Left lung (tissue), 10 donors: Measurements from ENCODE around the gene SLC38A9. TPM values are rescaled to one million over a fixed set of nuclear protein-coding genes. Genes with fewer than 3 reads are reported as not detected.

Experiments
- ATAC-seq: fragments of 200-7000 bp; cut with Tn5 transposase; one replicate; pipeline ENCODE4 v1.9.1; 2020; ENCODE audit warnings: moderate library complexity
- DNase-seq, 4 donors: peaks; one replicate each; pipeline ENCODE4 v3.0.0-alpha.2; 2013 to 2020
- H3K27ac ChIP-seq, 2 donors: fragments of 200-600 bp; sonication (generic) in 1 of 2; one replicate each; pipeline versions ENCODE4 v1.5.0 to v1.8.0; 2020 to 2021
- H3K27me3 ChIP-seq, 2 donors: fragments of 200-600 bp; sonication (generic) in 1 of 2; one replicate each; pipeline versions ENCODE4 v1.5.0 to v1.8.0; 2020 to 2021
- H3K36me3 ChIP-seq, 2 donors: fragments of 200-600 bp; sonication (generic) in 1 of 2; one replicate each; pipeline versions ENCODE4 v1.5.0 to v1.8.0; 2020 to 2021
- H3K4me1 ChIP-seq, 2 donors: fragments of 200-600 bp; one replicate each; pipeline ENCODE4 v1.8.0; 2021
- H3K4me3 ChIP-seq, 2 donors: fragments of 200-600 bp; sonication (generic) in 1 of 2; one replicate each; pipeline versions ENCODE4 v1.5.0 to v1.8.0; 2020 to 2021; ENCODE audit warnings: mild to moderate bottlenecking in 1 of 2
- H3K9me3 ChIP-seq, 2 donors: fragments of 200-600 bp; sonication (generic) in 1 of 2; one replicate each; pipeline versions ENCODE4 v1.5.0 to v1.8.0; 2020 to 2021
- intact Hi-C, 2 donors: fragments of 100-400 bp; cut with DNase I; formaldehyde crosslinking; loops; one replicate each; pipeline versions ENCODE4 v1.11.2 to v1.14.2; 2022
- polyA plus RNA-seq, 6 donors: library from polyadenylated mRNA; unstranded; fragments of 120-200 nt; gene quantifications; one replicate each; pipeline ENCODE4 v1.2.1, GENCODE V29; 2013; ENCODE audit not compliant: insufficient read length in 6 of 6
- total RNA-seq, 2 donors: library from RNA; stranded (reverse); fragmentation: NEBNext Ultra II Directional; extraction: Animal tissue kit (Norgen Biotek cat#: 25700); gene quantifications; one replicate each; pipeline ENCODE4 v1.2.1, GENCODE V29; 2021
- TF ChIP-seq, protein P1 (sequence below), 2 donors: fragments of 200-600 bp; sonication (generic) in 1 of 2; IDR thresholded peaks; one replicate each; pipeline versions ENCODE4 v1.5.0 to v1.8.0; 2021; ENCODE audit warnings: antibody characterized with exemption in 2 of 2
- donor health status: DM: no; HTN: yes; CAD: no.
- donor health status: DM: no; HTN: no; CAD: no.

Gene SLC38A9
- total and polyA plus RNA-seq, 8 donors, result 21.4 to 34.7 (median 30.2) TPM

GRCh38 chr5:55592388-55593114 is 119.6 kb downstream of the SLC38A9 start:
- no peaks in the 10 kb centered on the region for H3K27me3 ChIP-seq

GRCh38 chr5:55591686-55592085 is 120.4 kb downstream of the SLC38A9 start:
- intact Hi-C loops, result no loop called here
- no peaks in the 10 kb centered on the region for H3K36me3 ChIP-seq
- no peak for DNase-seq
- peaks cover 0 to 3% of the 10 kb centered on the region in 2 donors for H3K9me3 ChIP-seq
- TF ChIP-seq, protein P1, sequence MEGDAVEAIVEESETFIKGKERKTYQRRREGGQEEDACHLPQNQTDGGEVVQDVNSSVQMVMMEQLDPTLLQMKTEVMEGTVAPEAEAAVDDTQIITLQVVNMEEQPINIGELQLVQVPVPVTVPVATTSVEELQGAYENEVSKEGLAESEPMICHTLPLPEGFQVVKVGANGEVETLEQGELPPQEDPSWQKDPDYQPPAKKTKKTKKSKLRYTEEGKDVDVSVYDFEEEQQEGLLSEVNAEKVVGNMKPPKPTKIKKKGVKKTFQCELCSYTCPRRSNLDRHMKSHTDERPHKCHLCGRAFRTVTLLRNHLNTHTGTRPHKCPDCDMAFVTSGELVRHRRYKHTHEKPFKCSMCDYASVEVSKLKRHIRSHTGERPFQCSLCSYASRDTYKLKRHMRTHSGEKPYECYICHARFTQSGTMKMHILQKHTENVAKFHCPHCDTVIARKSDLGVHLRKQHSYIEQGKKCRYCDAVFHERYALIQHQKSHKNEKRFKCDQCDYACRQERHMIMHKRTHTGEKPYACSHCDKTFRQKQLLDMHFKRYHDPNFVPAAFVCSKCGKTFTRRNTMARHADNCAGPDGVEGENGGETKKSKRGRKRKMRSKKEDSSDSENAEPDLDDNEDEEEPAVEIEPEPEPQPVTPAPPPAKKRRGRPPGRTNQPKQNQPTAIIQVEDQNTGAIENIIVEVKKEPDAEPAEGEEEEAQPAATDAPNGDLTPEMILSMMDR (IDR thresholded peaks at IDR 0.05), result no peak
- H3K27ac ChIP-seq, result no peak overlapping the region
- ATAC-seq, result no peak
- peaks cover under 1 to 2% of the 10 kb centered on the region in 2 donors for H3K4me1 ChIP-seq
- no peak overlapping the region for H3K4me3 ChIP-seq
- H3K27me3 ChIP-seq, result no peaks in the 10 kb centered on the region

More at GRCh38 chr5:55592388-55593114, 119.6 kb downstream of the SLC38A9 start:
- peaks cover 6 to 8% of the 10 kb centered on the region in 2 donors for H3K4me1 ChIP-seq
- ATAC-seq, result no peak
- no peak overlapping the region for H3K4me3 ChIP-seq
- H3K27ac ChIP-seq, result no peak overlapping the region
- intact Hi-C loops, result no loop called here
- DNase-seq, result no peak
- H3K36me3 ChIP-seq, result no peaks in the 10 kb centered on the region
- peaks cover 0 to 3% of the 10 kb centered on the region in 2 donors for H3K9me3 ChIP-seq
- TF ChIP-seq, protein P1 (IDR thresholded peaks at IDR 0.05), result no peak

DNA sequence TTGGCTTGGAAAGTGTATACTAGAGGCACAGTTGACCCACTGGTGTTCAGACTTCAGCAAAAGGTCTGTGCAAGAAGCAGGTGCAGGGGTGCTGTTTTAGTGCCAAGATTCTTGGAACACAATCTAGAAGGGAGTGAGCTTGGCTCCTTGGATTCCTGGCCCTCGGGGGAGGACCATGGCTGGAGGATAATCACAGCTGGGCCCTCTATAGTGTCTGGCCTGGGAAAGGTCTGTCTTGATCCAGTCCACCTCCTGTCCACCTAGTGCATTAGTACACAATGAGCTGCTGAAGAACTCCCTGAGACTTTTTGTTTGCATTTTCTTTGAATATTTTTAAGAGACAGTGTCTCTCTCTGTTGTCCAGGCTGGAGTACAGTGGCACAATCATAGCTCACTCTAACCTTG is 126.9 kb downstream of the SLC38A9 start:
- peaks cover 0 to 3% of the 10 kb centered on the region in 2 donors for H3K9me3 ChIP-seq
- no peak overlapping the region for H3K4me3 ChIP-seq
- DNase-seq (no peak), ATAC-seq (no peak)
- TF ChIP-seq, protein P1 (IDR thresholded peaks at IDR 0.05), result no peak
- no peak overlapping the region for H3K27ac ChIP-seq
- no peaks in the 10 kb centered on the region for H3K27me3 ChIP-seq
- intact Hi-C loops, result no loop called here
- no peaks in the 10 kb centered on the region for H3K36me3 ChIP-seq
- H3K4me1 ChIP-seq, result peaks cover 0 to 7% of the 10 kb centered on the region in 2 donors

DNA sequence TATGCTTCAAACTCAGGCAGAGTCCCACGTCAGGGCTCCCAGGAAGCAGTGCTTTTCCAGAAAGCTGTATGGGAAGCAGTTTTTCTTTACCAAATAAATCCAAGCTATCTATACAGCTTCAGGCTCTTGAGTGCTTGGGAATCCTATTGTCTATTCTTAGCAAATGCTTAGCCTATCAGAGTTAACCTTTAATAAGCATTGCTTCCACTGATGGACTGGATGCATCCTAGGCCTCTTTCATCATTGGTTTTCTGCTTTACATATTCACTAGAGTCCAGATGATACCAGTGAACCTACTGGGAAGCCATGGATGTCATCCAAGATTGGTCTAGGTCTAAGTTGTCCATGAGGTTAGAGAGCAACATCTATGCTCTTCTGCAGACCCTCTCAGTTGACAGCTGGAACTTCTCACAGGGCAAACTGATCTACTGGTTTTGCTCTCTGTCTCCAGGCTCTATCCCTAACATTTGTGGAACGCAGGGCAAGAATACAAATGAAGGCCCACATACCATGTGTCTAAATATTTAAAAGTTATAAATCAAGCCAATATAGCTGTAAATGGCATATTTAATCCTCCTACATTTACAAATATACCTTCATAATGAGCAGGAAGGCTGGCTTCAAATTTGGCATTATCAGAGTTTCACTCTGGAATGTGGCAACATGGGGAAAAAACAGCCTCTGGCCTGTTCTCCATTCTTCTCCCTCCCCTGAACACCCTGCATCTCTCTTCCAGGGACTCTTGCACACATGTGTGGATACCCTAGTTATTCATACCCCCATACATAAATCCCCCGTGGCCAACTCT is 127.5 kb downstream of the SLC38A9 start:
- TF ChIP-seq, protein P1 (IDR thresholded peaks at IDR 0.05), result no peak
- H3K9me3 ChIP-seq, result peaks cover 0 to 3% of the 10 kb centered on the region in 2 donors
- DNase-seq (no peak), ATAC-seq (no peak)
- no peaks in the 10 kb centered on the region for H3K36me3 ChIP-seq
- H3K27ac ChIP-seq, result no peak overlapping the region
- peaks cover 0 to 7% of the 10 kb centered on the region in 2 donors for H3K4me1 ChIP-seq
- no peaks in the 10 kb centered on the region for H3K27me3 ChIP-seq
- H3K4me3 ChIP-seq, result no peak overlapping the region
- intact Hi-C loops, result no loop called here

DNA sequence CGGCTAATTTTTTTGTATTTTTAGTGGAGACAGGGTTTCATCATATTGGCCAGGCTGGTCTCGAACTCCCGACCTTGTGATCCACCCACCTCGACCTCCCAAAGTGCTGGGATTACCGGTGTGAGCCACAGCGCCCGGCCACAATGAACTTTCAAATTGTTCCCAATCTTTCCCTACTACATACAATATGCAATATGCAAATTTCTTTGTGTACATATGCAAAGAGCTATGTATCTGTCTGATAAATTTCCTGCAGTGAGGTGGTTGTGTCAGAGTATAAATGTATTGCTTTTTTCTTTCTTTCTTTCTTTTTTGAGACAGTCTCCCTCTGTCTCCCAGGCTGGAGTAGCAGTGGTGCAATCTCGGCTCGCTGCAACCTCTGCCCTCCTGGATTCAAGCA is 128.5 kb downstream of the SLC38A9 start:
- TF ChIP-seq, protein P1 (IDR thresholded peaks at IDR 0.05), result no peak
- intact Hi-C loops, result no loop called here
- Histone ChIP-seq H3K36me3 (no peaks in the 10 kb centered on the region), H3K27ac (no peak overlapping the region), H3K27me3 (no peaks in the 10 kb centered on the region), H3K9me3 (peaks cover 0 to 1% of the 10 kb centered on the region in 2 donors), H3K4me1 (peaks cover 0 to 7% of the 10 kb centered on the region in 2 donors), H3K4me3 (no peak overlapping the region)
- DNase-seq (no peak), ATAC-seq (no peak)
